WTC11 (cell line): ENCODE results near the gene HAO1. TPM values are rescaled to one million over a fixed set of nuclear protein-coding genes. Genes with fewer than 3 reads are reported as not detected.

Experiments
- ATAC-seq: fragments of 200-7000 bp; cut with Tn5 transposase; 2 replicates; pipeline ENCODE4 v1.10.0; 2021; ENCODE audit warnings: mild to moderate bottlenecking, moderate library complexity
- CTCF ChIA-PET: fragments of 300-600 bp; sonication (Branson Sonifier 250); formaldehyde crosslinking; loops from one replicate; lab custom pipeline; 2021; ENCODE audit warnings: antibody characterized with exemption; lab: Charles Lee
- POLR2A ChIA-PET: fragments of 350-600 bp; sonication (Branson Sonifier 250); formaldehyde crosslinking; loops from one replicate; lab custom pipeline; 2021; ENCODE audit warnings: antibody characterized with exemption; lab: Charles Lee
- DNase-seq: peaks from one replicate; pipeline ENCODE4 v3.0.0; 2021; ENCODE audit warnings: low spot score
- H3K27ac Mint-ChIP-seq: 2 replicates; pipeline ENCODE4 v1.8.0; 2021; ENCODE audit warnings: mixed read lengths
- H3K27me3 Mint-ChIP-seq: 2 replicates; pipeline ENCODE4 v1.8.0; 2021; ENCODE audit warnings: low read depth, mild to moderate bottlenecking, moderate library complexity, mixed read lengths
- H3K36me3 Mint-ChIP-seq: 2 replicates; pipeline ENCODE4 v1.8.0; 2021; ENCODE audit warnings: mixed read lengths
- H3K4me1 Mint-ChIP-seq: 2 replicates; pipeline ENCODE4 v1.8.0; 2022; ENCODE audit warnings: mixed read lengths
- H3K4me3 Mint-ChIP-seq: 2 replicates; pipeline ENCODE4 v1.8.0; 2021; ENCODE audit warnings: mild to moderate bottlenecking, moderate library complexity, mixed read lengths
- H3K9me3 Mint-ChIP-seq: 2 replicates; pipeline ENCODE4 v1.8.0; 2021; ENCODE audit warnings: mixed read lengths
- FOXJ3 ChIP-seq: sonication (generic); formaldehyde crosslinking; IDR thresholded peaks from 2 replicates; pipeline ENCODE4 v1.9.0; 2021; ENCODE audit warnings: missing genetic modification reagents, mild to moderate bottlenecking, borderline replicate concordance
- FOXK1 ChIP-seq: sonication (generic); formaldehyde crosslinking; IDR thresholded peaks from 2 replicates; pipeline ENCODE4 v1.8.0; 2022; ENCODE audit warnings: mild to moderate bottlenecking, moderate library complexity, missing genetic modification reagents
- GRHL2 ChIP-seq: fragments of 250-450 bp; sonication (Bioruptor Pico); IDR thresholded peaks from 2 replicates; pipeline ENCODE4 v1.8.0; 2022; ENCODE audit warnings: mild to moderate bottlenecking, moderate library complexity; ENCODE audit not compliant: insufficient replicate concordance, severe bottlenecking
- JUN ChIP-seq: sonication (generic); formaldehyde crosslinking; IDR thresholded peaks from 2 replicates; pipeline ENCODE4 v1.8.0; 2023; ENCODE audit warnings: mild to moderate bottlenecking, missing genetic modification reagents
- KAT7 ChIP-seq: sonication (generic); formaldehyde crosslinking; IDR thresholded peaks from 2 replicates; pipeline ENCODE4 v1.8.1; 2023; ENCODE audit warnings: missing genetic modification reagents, mild to moderate bottlenecking, borderline replicate concordance
- MXD4 ChIP-seq: fragments of 250-450 bp; sonication (Bioruptor Pico); IDR thresholded peaks from 2 replicates; pipeline ENCODE4 v1.8.0; 2021; ENCODE audit warnings: mild to moderate bottlenecking, moderate library complexity, borderline replicate concordance
- NFE2L1 ChIP-seq: sonication (generic); formaldehyde crosslinking; IDR thresholded peaks from 2 replicates; pipeline ENCODE4 v1.8.1; 2023; ENCODE audit warnings: missing genetic modification reagents
- NR1H2 ChIP-seq: sonication (generic); formaldehyde crosslinking; IDR thresholded peaks from 2 replicates; pipeline ENCODE4 v1.9.0; 2021; ENCODE audit warnings: mild to moderate bottlenecking, moderate library complexity, missing genetic modification reagents
- RELA ChIP-seq: sonication (generic); formaldehyde crosslinking; IDR thresholded peaks from 2 replicates; pipeline ENCODE4 v1.8.1; 2022; ENCODE audit warnings: missing genetic modification reagents, mild to moderate bottlenecking, borderline replicate concordance
- SMAD3 ChIP-seq: sonication (generic); formaldehyde crosslinking; IDR thresholded peaks from 2 replicates; pipeline ENCODE4 v1.8.0; 2022; ENCODE audit warnings: missing genetic modification reagents, mild to moderate bottlenecking, borderline replicate concordance
- TEAD1 ChIP-seq: sonication (generic); formaldehyde crosslinking; IDR thresholded peaks from 2 replicates; pipeline ENCODE4 v1.8.0; 2022; ENCODE audit warnings: mild to moderate bottlenecking, missing genetic modification reagents
- ZNF138 ChIP-seq: sonication (generic); formaldehyde crosslinking; conservative IDR thresholded peaks from 2 replicates; pipeline ENCODE4 v1.8.1; 2022; ENCODE audit warnings: mild to moderate bottlenecking, moderate library complexity, missing genetic modification reagents
- ZNF263 ChIP-seq: sonication (generic); formaldehyde crosslinking; IDR thresholded peaks from 2 replicates; pipeline ENCODE4 v1.8.1; 2022; ENCODE audit warnings: low read depth, mild to moderate bottlenecking, moderate library complexity, missing genetic modification reagents
- ZNF671 ChIP-seq: fragments of 250-450 bp; sonication (Bioruptor Pico); IDR thresholded peaks from 2 replicates; pipeline ENCODE4 v1.8.0; 2021; ENCODE audit warnings: mild to moderate bottlenecking
- total RNA-seq: library from RNA; stranded (reverse); gene quantifications from 3 replicates; pipeline ENCODE4 v1.2.3, GENCODE V29; 2021
- TF ChIP-seq, protein P1 (sequence below): fragments of 250-450 bp; sonication (Bioruptor Pico); IDR thresholded peaks from 2 replicates; pipeline ENCODE4 v1.9.0; 2021; ENCODE audit warnings: mild to moderate bottlenecking
- TF ChIP-seq, protein P2 (sequence below): fragments of 250-450 bp; sonication (Bioruptor Pico); IDR thresholded peaks from 2 replicates; pipeline ENCODE4 v1.9.0; 2021; ENCODE audit warnings: mild to moderate bottlenecking, borderline replicate concordance
- TF ChIP-seq, protein P3 (sequence below): sonication (generic); formaldehyde crosslinking; IDR thresholded peaks from 2 replicates; pipeline ENCODE4 v1.8.1; 2023; ENCODE audit warnings: mild to moderate bottlenecking, missing genetic modification reagents
- TF ChIP-seq, protein P4 (sequence below): sonication (generic); formaldehyde crosslinking; IDR thresholded peaks from 2 replicates; pipeline ENCODE4 v1.8.1; 2023; ENCODE audit warnings: mild to moderate bottlenecking, missing genetic modification reagents, moderate library complexity
- TF ChIP-seq, protein P5 (sequence below): sonication (generic); formaldehyde crosslinking; IDR thresholded peaks from 2 replicates; pipeline ENCODE4 v1.8.1; 2023; ENCODE audit warnings: mild to moderate bottlenecking, moderate library complexity, missing genetic modification reagents
- TF ChIP-seq, protein P6 (sequence below): sonication (generic); formaldehyde crosslinking; IDR thresholded peaks from 2 replicates; pipeline ENCODE4 v1.8.0; 2022; ENCODE audit warnings: mild to moderate bottlenecking, missing genetic modification reagents

Gene HAO1
- total RNA-seq, 1 experiment from 2014 or later, result not detected

DNA sequence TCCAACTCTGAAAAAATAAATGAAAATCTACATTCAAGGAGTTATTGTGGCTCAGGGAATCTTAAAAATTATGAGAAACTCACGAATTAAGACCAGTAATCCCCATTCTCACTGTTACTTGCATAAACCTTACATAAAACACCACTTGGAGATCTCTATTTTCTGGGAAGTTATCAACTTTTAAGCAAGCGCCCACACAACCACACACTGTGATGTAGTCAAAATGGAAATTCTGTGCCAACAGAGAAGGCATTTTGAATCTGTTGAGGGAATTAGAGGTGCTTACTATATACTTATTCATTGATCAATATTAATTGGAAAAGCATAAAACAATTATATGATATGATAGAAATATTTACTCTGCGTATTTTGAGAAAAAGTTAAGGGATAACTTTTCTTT, 58.7 kb downstream of the HAO1 start:
- no peak for TF ChIP-seq NFE2L1 (CRISPR knock-in tag)
- TF ChIP-seq, protein P1, sequence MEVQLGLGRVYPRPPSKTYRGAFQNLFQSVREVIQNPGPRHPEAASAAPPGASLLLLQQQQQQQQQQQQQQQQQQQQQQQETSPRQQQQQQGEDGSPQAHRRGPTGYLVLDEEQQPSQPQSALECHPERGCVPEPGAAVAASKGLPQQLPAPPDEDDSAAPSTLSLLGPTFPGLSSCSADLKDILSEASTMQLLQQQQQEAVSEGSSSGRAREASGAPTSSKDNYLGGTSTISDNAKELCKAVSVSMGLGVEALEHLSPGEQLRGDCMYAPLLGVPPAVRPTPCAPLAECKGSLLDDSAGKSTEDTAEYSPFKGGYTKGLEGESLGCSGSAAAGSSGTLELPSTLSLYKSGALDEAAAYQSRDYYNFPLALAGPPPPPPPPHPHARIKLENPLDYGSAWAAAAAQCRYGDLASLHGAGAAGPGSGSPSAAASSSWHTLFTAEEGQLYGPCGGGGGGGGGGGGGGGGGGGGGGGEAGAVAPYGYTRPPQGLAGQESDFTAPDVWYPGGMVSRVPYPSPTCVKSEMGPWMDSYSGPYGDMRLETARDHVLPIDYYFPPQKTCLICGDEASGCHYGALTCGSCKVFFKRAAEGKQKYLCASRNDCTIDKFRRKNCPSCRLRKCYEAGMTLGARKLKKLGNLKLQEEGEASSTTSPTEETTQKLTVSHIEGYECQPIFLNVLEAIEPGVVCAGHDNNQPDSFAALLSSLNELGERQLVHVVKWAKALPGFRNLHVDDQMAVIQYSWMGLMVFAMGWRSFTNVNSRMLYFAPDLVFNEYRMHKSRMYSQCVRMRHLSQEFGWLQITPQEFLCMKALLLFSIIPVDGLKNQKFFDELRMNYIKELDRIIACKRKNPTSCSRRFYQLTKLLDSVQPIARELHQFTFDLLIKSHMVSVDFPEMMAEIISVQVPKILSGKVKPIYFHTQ (CRISPR knock-in tag), result no peak
- TF ChIP-seq, protein P2, sequence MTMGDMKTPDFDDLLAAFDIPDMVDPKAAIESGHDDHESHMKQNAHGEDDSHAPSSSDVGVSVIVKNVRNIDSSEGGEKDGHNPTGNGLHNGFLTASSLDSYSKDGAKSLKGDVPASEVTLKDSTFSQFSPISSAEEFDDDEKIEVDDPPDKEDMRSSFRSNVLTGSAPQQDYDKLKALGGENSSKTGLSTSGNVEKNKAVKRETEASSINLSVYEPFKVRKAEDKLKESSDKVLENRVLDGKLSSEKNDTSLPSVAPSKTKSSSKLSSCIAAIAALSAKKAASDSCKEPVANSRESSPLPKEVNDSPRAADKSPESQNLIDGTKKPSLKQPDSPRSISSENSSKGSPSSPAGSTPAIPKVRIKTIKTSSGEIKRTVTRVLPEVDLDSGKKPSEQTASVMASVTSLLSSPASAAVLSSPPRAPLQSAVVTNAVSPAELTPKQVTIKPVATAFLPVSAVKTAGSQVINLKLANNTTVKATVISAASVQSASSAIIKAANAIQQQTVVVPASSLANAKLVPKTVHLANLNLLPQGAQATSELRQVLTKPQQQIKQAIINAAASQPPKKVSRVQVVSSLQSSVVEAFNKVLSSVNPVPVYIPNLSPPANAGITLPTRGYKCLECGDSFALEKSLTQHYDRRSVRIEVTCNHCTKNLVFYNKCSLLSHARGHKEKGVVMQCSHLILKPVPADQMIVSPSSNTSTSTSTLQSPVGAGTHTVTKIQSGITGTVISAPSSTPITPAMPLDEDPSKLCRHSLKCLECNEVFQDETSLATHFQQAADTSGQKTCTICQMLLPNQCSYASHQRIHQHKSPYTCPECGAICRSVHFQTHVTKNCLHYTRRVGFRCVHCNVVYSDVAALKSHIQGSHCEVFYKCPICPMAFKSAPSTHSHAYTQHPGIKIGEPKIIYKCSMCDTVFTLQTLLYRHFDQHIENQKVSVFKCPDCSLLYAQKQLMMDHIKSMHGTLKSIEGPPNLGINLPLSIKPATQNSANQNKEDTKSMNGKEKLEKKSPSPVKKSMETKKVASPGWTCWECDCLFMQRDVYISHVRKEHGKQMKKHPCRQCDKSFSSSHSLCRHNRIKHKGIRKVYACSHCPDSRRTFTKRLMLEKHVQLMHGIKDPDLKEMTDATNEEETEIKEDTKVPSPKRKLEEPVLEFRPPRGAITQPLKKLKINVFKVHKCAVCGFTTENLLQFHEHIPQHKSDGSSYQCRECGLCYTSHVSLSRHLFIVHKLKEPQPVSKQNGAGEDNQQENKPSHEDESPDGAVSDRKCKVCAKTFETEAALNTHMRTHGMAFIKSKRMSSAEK (CRISPR knock-in tag), result no peak
- no peak for TF ChIP-seq JUN (CRISPR knock-in tag)
- no peak for TF ChIP-seq KAT7 (CRISPR knock-in tag)
- no peak for TF ChIP-seq RELA
- TF ChIP-seq, protein P3, sequence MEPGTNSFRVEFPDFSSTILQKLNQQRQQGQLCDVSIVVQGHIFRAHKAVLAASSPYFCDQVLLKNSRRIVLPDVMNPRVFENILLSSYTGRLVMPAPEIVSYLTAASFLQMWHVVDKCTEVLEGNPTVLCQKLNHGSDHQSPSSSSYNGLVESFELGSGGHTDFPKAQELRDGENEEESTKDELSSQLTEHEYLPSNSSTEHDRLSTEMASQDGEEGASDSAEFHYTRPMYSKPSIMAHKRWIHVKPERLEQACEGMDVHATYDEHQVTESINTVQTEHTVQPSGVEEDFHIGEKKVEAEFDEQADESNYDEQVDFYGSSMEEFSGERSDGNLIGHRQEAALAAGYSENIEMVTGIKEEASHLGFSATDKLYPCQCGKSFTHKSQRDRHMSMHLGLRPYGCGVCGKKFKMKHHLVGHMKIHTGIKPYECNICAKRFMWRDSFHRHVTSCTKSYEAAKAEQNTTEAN (CRISPR knock-in tag), result no peak
- TF ChIP-seq, protein P4, sequence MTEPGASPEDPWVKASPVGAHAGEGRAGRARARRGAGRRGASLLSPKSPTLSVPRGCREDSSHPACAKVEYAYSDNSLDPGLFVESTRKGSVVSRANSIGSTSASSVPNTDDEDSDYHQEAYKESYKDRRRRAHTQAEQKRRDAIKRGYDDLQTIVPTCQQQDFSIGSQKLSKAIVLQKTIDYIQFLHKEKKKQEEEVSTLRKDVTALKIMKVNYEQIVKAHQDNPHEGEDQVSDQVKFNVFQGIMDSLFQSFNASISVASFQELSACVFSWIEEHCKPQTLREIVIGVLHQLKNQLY (CRISPR knock-in tag), result no peak
- TF ChIP-seq ZNF138 (CRISPR knock-in tag), result no peak
- TF ChIP-seq ZNF671, result no peak
- no peak for TF ChIP-seq MXD4 (CRISPR knock-in tag)
- no peak for TF ChIP-seq FOXJ3 (CRISPR knock-in tag)
- no peak for TF ChIP-seq SMAD3 (CRISPR knock-in tag)
- TF ChIP-seq ZNF263, result no peak
- TF ChIP-seq, protein P5, sequence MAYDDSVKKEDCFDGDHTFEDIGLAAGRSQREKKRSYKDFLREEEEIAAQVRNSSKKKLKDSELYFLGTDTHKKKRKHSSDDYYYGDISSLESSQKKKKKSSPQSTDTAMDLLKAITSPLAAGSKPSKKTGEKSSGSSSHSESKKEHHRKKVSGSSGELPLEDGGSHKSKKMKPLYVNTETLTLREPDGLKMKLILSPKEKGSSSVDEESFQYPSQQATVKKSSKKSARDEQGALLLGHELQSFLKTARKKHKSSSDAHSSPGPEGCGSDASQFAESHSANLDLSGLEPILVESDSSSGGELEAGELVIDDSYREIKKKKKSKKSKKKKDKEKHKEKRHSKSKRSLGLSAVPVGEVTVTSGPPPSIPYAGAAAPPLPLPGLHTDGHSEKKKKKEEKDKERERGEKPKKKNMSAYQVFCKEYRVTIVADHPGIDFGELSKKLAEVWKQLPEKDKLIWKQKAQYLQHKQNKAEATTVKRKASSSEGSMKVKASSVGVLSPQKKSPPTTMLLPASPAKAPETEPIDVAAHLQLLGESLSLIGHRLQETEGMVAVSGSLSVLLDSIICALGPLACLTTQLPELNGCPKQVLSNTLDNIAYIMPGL (CRISPR knock-in tag), result no peak
- TF ChIP-seq, protein P6, sequence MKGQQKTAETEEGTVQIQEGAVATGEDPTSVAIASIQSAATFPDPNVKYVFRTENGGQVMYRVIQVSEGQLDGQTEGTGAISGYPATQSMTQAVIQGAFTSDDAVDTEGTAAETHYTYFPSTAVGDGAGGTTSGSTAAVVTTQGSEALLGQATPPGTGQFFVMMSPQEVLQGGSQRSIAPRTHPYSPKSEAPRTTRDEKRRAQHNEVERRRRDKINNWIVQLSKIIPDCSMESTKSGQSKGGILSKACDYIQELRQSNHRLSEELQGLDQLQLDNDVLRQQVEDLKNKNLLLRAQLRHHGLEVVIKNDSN (CRISPR knock-in tag), result no peak
- TF ChIP-seq TEAD1 (CRISPR knock-in tag), result no peak
- no peak for TF ChIP-seq FOXK1 (CRISPR knock-in tag)
- no peak for TF ChIP-seq NR1H2
- TF ChIP-seq GRHL2 (CRISPR knock-in tag), result no peak

More for the DNA sequence above, 58.7 kb downstream of the HAO1 start:
- ChIA-PET CTCF (no interaction called here), POLR2A (no interaction called here)
- Mint-ChIP-seq H3K27ac (no peak overlapping the region), H3K36me3 (no peaks in the 10 kb centered on the region), H3K4me3 (no peak overlapping the region), H3K9me3 (no peaks in the 10 kb centered on the region), H3K4me1 (0 out of 2 replicates have a peak, but pooled peaks cover 4% of the 10 kb centered on the region), H3K27me3 (no peaks in the 10 kb centered on the region)
- ATAC-seq (no peak), DNase-seq (no peak)
